Neural cell (in vitro differentiated cells): ENCODE data around the gene CRYM.

Source experiments
- EP300 ChIP-seq: fragments of 450-650 bp; conservative IDR thresholded peaks from 2 replicates; pipeline ENCODE4 v1.6.1; 2014; ENCODE audit warnings: antibody characterized with exemption, mild to moderate bottlenecking, moderate library complexity; ENCODE audit not compliant: poor library complexity, severe bottlenecking
- EZH2 ChIP-seq: fragments of 200-600, 300-800 bp; shearing (Covaris generic), sonication (generic); IDR thresholded peaks from 2 replicates; pipeline ENCODE4 v1.6.1; 2014; ENCODE audit warnings: antibody characterized with exemption, low read length, borderline replicate concordance, mild to moderate bottlenecking; ENCODE audit not compliant: insufficient read depth, poor library complexity, severe bottlenecking
- POLR2AphosphoS5 ChIP-seq: IDR thresholded peaks from 2 replicates; pipeline ENCODE4 v1.6.1; 2012
- REST ChIP-seq: IDR thresholded peaks from 2 replicates; pipeline ENCODE4 v1.6.1; 2012; ENCODE audit warnings: borderline replicate concordance
- SMC3 ChIP-seq: fragments of 450-650 bp; conservative IDR thresholded peaks from 2 replicates; pipeline ENCODE4 v1.6.1; 2014; ENCODE audit warnings: antibody characterized with exemption, mild to moderate bottlenecking, moderate library complexity; ENCODE audit not compliant: poor library complexity
- TAF1 ChIP-seq: IDR thresholded peaks from 2 replicates; pipeline ENCODE4 v1.6.1; 2012; ENCODE audit warnings: low read depth
- TF ChIP-seq, protein P1 (sequence below): fragments of 450-650 bp; IDR thresholded peaks from 2 replicates; pipeline ENCODE4 v1.5.1; 2014; ENCODE audit warnings: antibody characterized with exemption, mild to moderate bottlenecking, moderate library complexity; ENCODE audit not compliant: poor library complexity, severe bottlenecking

DNA sequence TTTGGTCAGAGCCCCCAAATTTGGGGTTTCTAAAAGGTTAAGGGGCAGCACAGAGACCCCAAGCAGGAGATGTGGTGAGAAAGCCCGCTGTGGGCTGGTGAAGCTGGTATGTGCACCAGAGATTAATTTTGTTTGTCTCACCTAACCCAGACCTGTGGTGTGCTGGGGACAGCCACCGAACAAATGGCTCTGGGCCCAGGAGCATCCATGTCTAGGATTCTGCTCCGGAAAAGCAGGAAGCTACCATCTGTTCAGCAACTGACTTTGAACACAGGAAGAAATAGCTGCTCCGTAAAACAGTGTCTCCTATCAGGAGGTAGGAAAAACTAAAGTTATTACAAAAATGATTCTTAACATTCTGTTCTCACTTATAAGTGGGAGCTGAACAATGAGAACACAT is 64.0 kb downstream of the CRYM start:
- no peak for TF ChIP-seq REST
- TF ChIP-seq, protein P1, sequence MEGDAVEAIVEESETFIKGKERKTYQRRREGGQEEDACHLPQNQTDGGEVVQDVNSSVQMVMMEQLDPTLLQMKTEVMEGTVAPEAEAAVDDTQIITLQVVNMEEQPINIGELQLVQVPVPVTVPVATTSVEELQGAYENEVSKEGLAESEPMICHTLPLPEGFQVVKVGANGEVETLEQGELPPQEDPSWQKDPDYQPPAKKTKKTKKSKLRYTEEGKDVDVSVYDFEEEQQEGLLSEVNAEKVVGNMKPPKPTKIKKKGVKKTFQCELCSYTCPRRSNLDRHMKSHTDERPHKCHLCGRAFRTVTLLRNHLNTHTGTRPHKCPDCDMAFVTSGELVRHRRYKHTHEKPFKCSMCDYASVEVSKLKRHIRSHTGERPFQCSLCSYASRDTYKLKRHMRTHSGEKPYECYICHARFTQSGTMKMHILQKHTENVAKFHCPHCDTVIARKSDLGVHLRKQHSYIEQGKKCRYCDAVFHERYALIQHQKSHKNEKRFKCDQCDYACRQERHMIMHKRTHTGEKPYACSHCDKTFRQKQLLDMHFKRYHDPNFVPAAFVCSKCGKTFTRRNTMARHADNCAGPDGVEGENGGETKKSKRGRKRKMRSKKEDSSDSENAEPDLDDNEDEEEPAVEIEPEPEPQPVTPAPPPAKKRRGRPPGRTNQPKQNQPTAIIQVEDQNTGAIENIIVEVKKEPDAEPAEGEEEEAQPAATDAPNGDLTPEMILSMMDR = no peak
- no peak for TF ChIP-seq EP300
- TF ChIP-seq SMC3 = no peak
- no peak for TF ChIP-seq EZH2
- TF ChIP-seq TAF1 = no peak
- TF ChIP-seq POLR2AphosphoS5 = no peak
